B cell (primary cell): Measurements from ENCODE around the gene SCAMP1. TPM values are rescaled to one million over a fixed set of nuclear protein-coding genes. Genes with fewer than 3 reads are reported as not detected.

Experiments used
- ATAC-seq: fragments of 200-7000 bp; cut with Tn5 transposase; one replicate; pipeline ENCODE4 v1.10.0; 2021; ENCODE audit warnings: low read depth, mild to moderate bottlenecking, moderate number of reproducible peaks, moderate library complexity
- CTCF ChIA-PET: fragments of 350-600 bp; sonication (Branson Sonifier 250); formaldehyde crosslinking; loops from one replicate; lab custom pipeline; 2021; ENCODE audit warnings: antibody characterized with exemption, inconsistent platforms; lab: Charles Lee
- POLR2A ChIA-PET: fragments of 350-600 bp; sonication (Branson Sonifier 250); formaldehyde crosslinking; loops from one replicate; lab custom pipeline; 2021; ENCODE audit warnings: antibody characterized with exemption; lab: Charles Lee
- DNase-seq: peaks from one replicate; pipeline ENCODE4 v3.0.0; 2013
- H2AFZ ChIP-seq: 2 replicates; pipeline ENCODE4 v1.6.1; 2012; ENCODE audit warnings: mild to moderate bottlenecking, low read depth, low read length; ENCODE audit not compliant: insufficient read depth, poor library complexity, severe bottlenecking
- H3K27ac ChIP-seq, 2 donors: 1 replicate in 1 of 2; 2 replicates in 1 of 2; pipeline ENCODE4 v1.5.1; 2012 to 2013; ENCODE audit warnings: low read length in 2 of 2, mild to moderate bottlenecking in 2 of 2, moderate library complexity in 1 of 2
- H3K27me3 ChIP-seq, 4 experiments: fragments of 200-600 bp in 1 of 4; sonication (generic) in 1 of 4; replicated peaks in 1 of 4; 1 replicate in 2 of 4; 2 replicates in 2 of 4; pipeline versions ENCODE4 v1.6.1 to v1.7.0; 2013 to 2016; ENCODE audit warnings: low read length in 3 of 4, mild to moderate bottlenecking in 2 of 4, mixed read lengths in 1 of 4, moderate library complexity in 1 of 4; ENCODE audit not compliant: insufficient read depth in 4 of 4, control insufficient read depth in 3 of 4; ENCODE audit errors: control extremely low read depth in 1 of 4
- H3K36me3 ChIP-seq, 2 experiments: replicated peaks in 1 of 2; 1 replicate in 1 of 2; 2 replicates in 1 of 2; pipeline versions ENCODE4 v1.6.1 to v1.7.1; 2013; ENCODE audit warnings: low read length in 1 of 2; ENCODE audit not compliant: insufficient read depth in 2 of 2, control insufficient read depth in 1 of 2; ENCODE audit errors: control extremely low read depth in 1 of 2, extremely low read depth in 1 of 2
- H3K4me1 ChIP-seq, 2 donors: fragments of 200-600 bp in 1 of 2; sonication (generic) in 1 of 2; 1 replicate in 1 of 2; 2 replicates in 1 of 2; pipeline versions ENCODE4 v1.5.1 to v1.6.1; 2013 to 2017; ENCODE audit warnings: low read length in 2 of 2; ENCODE audit not compliant: control insufficient read depth in 2 of 2, insufficient read depth in 2 of 2
- H3K4me2 ChIP-seq: replicated peaks from 2 replicates; pipeline ENCODE3; 2012; ENCODE audit warnings: mild to moderate bottlenecking, low read depth, low read length; ENCODE audit not compliant: poor library complexity, severe bottlenecking
- H3K4me3 ChIP-seq, 5 experiments: fragments of 200-600 bp in 1 of 5; sonication (generic) in 1 of 5; 1 replicate in 3 of 5; 2 replicates in 2 of 5; pipeline versions ENCODE4 v1.5.1 to v1.7.0; 2011 to 2016; ENCODE audit warnings: low read length in 4 of 5, mild to moderate bottlenecking in 4 of 5, low read depth in 2 of 5, control low read depth in 1 of 5, moderate library complexity in 1 of 5; ENCODE audit not compliant: insufficient read depth in 1 of 5; ENCODE audit errors: control extremely low read depth in 1 of 5, extremely low read depth in 1 of 5
- H3K79me2 ChIP-seq: fragments of 200-600 bp; sonication (generic); one replicate; pipeline ENCODE4 v1.6.0; 2016; ENCODE audit warnings: low read length; ENCODE audit not compliant: control insufficient read depth, insufficient read depth
- H3K9ac ChIP-seq: fragments of 200-600 bp; sonication (generic); 2 replicates; pipeline ENCODE4 v1.6.1; 2017; ENCODE audit warnings: mild to moderate bottlenecking, low read length, moderate library complexity
- H3K9me3 ChIP-seq, 3 donors: one replicate each; pipeline versions ENCODE4 v1.6.1 to v1.7.1; 2013; ENCODE audit warnings: low read length in 2 of 3; ENCODE audit not compliant: control insufficient read depth in 2 of 3, insufficient read depth in 1 of 3; ENCODE audit errors: control extremely low read depth in 1 of 3
- H4K20me1 ChIP-seq: 2 replicates; pipeline ENCODE4 v1.6.0; 2012; ENCODE audit warnings: mild to moderate bottlenecking, low read length; ENCODE audit not compliant: insufficient read depth, control insufficient read depth, poor library complexity, severe bottlenecking
- H3K27ac Mint-ChIP-seq: one replicate; pipeline ENCODE4 v1.8.0; 2021; ENCODE audit warnings: mixed read lengths
- H3K27me3 Mint-ChIP-seq: one replicate; pipeline ENCODE4 v1.8.0; 2021; ENCODE audit warnings: mixed read lengths
- H3K4me1 Mint-ChIP-seq: one replicate; pipeline ENCODE4 v1.8.0; 2021; ENCODE audit warnings: mixed read lengths
- H3K4me3 Mint-ChIP-seq: one replicate; pipeline ENCODE4 v1.8.0; 2021; ENCODE audit warnings: mixed read lengths
- H3K9me3 Mint-ChIP-seq: one replicate; pipeline ENCODE4 v1.8.0; 2022; ENCODE audit warnings: mixed read lengths; ENCODE audit not compliant: insufficient read depth
- CTCF ChIP-seq: fragments of 200-600 bp; IDR thresholded peaks from one replicate; pipeline ENCODE4 v1.8.0; 2022; ENCODE audit warnings: antibody characterized with exemption, mild to moderate bottlenecking
- EZH2 ChIP-seq: IDR thresholded peaks from 2 replicates; pipeline ENCODE4 v1.6.1; 2012; ENCODE audit warnings: borderline replicate concordance, low read depth, mild to moderate bottlenecking, moderate library complexity, low read length; ENCODE audit not compliant: insufficient read depth, poor library complexity, severe bottlenecking
- WGBS: methylation state at CpG from one replicate; pipeline ENCODE4 v1.1.5; 2013; ENCODE audit warnings: missing lambda C conversion rate; ENCODE audit not compliant: insufficient coverage; 5-methylcytosine and 5-hydroxymethylcytosine counted together
- intact Hi-C: fragments of 100-400 bp; cut with micrococcal nuclease; formaldehyde crosslinking; loops from one replicate; pipeline ENCODE4 v1.10.0; 2022
- polyA plus RNA-seq: library from polyadenylated mRNA; depleted of rRNA; stranded (reverse); fragments of >200 nt; gene quantifications from 2 replicates; pipeline ENCODE4 v1.2.3, GENCODE V29; 2012
- total RNA-seq, 2 donors: library from RNA; stranded (reverse); fragments of 120-200 nt in 1 of 2; gene quantifications; 1 replicate in 1 of 2; 2 replicates in 1 of 2; pipeline versions ENCODE4 v1.2.3 to v1.2.4, GENCODE V29; 2013 to 2022

SCAMP1 gene
- total and polyA plus RNA-seq, 2 donors (not counting 1 experiment from before 2014, with no cell fraction given) = 3.8 to 25.4 TPM

- ATAC-seq = no peak
- H3K4me1 ChIP-seq = peaks cover 17 to 20% of the 10 kb centered on the region in 2 donors
- intact Hi-C loops = loop anchor here (5.0 kb wide), 2 partner anchors 252 to 1893 kb away; partner anchors contain the start of gene SERINC5
- H3K9me3 ChIP-seq = no peaks in the 10 kb centered on the region
- WGBS = no CpG with 5 or more reads among the region's 1 CpG
- H2AFZ ChIP-seq = no peak overlapping the region
- ChIA-PET POLR2A (no interaction called here), CTCF (no interaction called here)
- H3K4me2 ChIP-seq = no peak overlapping the region
- H3K9ac ChIP-seq = no peak overlapping the region
- Mint-ChIP-seq H3K27me3 (no peaks in the 10 kb centered on the region), H3K4me1 (peaks cover 39% of the 10 kb centered on the region), H3K9me3 (no peaks in the 10 kb centered on the region), H3K27ac (no peak overlapping the region), H3K4me3 (no peak overlapping the region)
- H3K36me3 ChIP-seq = no peaks in the 10 kb centered on the region
- TF ChIP-seq CTCF (no peak), EZH2 (no peak)
- no peak overlapping the region for H3K4me3 ChIP-seq
- H3K27ac ChIP-seq = no peak overlapping the region
- no peaks in the 10 kb centered on the region for H3K27me3 ChIP-seq
- no peak for DNase-seq
- peaks cover 63% of the 10 kb centered on the region for H3K79me2 ChIP-seq
- peaks cover 32% of the 10 kb centered on the region for H4K20me1 ChIP-seq
Observed at GRCh38 chr5:78364005-78364404, 3.6 kb downstream of the SCAMP1 start.

DNA sequence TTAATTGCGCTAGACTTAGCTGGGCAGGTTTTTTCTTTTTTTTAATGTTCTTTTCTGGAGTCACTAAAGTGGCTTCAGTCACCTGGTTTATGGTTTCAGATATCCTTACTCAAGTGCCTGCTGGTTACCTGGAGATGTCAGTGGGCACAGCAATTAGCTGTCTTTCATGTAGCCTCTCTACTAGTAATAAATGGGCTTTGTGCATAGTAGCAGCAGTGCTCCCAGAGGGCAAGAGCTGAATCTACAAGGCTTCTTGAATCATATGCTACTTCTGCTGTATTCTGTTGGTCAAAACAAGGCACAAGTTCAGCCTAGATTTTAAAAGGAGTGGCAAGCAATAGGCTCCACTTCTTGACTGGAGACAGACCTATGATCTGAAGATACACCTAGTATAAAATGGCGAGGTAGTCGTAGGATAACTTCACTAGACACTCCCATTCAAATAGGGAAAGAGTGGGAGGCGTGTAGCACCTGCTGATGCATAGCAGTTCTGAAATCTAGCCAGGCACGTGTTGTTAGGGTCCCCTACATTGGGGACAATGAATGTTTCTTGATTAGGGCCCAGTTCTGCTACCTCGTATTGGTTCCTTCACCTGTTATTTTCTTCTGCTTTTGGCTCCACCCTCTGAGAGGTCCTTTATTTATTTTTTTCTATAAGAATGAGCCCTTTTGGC is 7.0 kb downstream of the SCAMP1 start:
- POLR2A ChIA-PET = no interaction called here
- intact Hi-C loops = no loop called here

More for the DNA sequence above, 7.0 kb downstream of the SCAMP1 start:
- no peak for TF ChIP-seq EZH2
- peaks cover 94% of the 10 kb centered on the region for H3K79me2 ChIP-seq
- no peak for ATAC-seq
- H3K4me2 ChIP-seq = no peak overlapping the region
- peaks cover 0 to 10% of the 10 kb centered on the region in 2 donors for H3K4me1 ChIP-seq
- no peak for DNase-seq
- H3K36me3 ChIP-seq = no peaks in the 10 kb centered on the region
- Mint-ChIP-seq H3K4me1 (peaks cover 35% of the 10 kb centered on the region), H3K27me3 (no peaks in the 10 kb centered on the region), H3K9me3 (no peaks in the 10 kb centered on the region), H3K4me3 (no peak overlapping the region), H3K27ac (no peak overlapping the region)
- H3K9ac ChIP-seq = no peak overlapping the region
- WGBS = 71% methylated on average over 4 of the region's 6 CpGs
- no peaks in the 10 kb centered on the region for H3K27me3 ChIP-seq
- H3K4me3 ChIP-seq = no peak overlapping the region
- no peak overlapping the region for H3K27ac ChIP-seq
- CTCF ChIA-PET = interaction anchor here (1.1 kb wide), 1 partner anchor 99 kb away, joined by 3 read pairs; no protein-coding TSS in a partner anchor
- no peaks in the 10 kb centered on the region for H3K9me3 ChIP-seq
- H4K20me1 ChIP-seq = peaks cover 49% of the 10 kb centered on the region
- no peak overlapping the region for H2AFZ ChIP-seq
